Keratinocyte (primary cell): ENCODE results near the gene TRDN.

Source experiments
- EZH2 ChIP-seq: IDR thresholded peaks from one replicate; pipeline ENCODE4 v1.6.1; 2012; ENCODE audit warnings: inconsistent platforms, mild to moderate bottlenecking, low read length, moderate library complexity
- TF ChIP-seq, protein P1 (sequence below), 3 experiments: IDR thresholded peaks in 1 of 3; conservative IDR thresholded peaks in 1 of 3; optimal IDR thresholded peaks in 1 of 3; 2 replicates in 2 of 3; 3 replicates in 1 of 3; pipeline versions ENCODE3 to v1.5.1; 2011; ENCODE audit warnings: low read length in 3 of 3, mild to moderate bottlenecking in 3 of 3, moderate library complexity in 2 of 3, control low read depth in 1 of 3, inconsistent platforms in 1 of 3; ENCODE audit not compliant: insufficient read depth in 2 of 3; ENCODE audit errors: extremely low read depth in 1 of 3

DNA sequence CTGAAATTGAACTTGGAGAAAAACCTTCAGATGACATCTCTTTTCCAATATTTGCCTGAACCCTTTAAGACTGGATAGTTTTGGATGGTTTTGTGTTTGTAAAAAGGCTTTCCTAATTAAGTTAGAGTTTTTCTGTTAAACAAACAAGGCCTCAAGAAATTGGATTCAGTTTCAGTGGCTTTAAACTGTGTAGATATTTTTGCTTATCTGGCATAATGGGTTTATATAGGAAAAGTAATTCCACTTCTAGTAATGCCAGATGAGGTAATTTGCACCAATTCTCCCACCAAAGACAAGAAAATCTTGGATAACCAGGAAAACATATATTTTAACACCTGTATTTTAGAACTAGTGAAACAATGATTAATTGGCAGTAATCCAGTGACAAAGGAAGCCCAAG is 12.0 kb upstream of the TRDN start:
- no peak for TF ChIP-seq EZH2
- TF ChIP-seq, protein P1, sequence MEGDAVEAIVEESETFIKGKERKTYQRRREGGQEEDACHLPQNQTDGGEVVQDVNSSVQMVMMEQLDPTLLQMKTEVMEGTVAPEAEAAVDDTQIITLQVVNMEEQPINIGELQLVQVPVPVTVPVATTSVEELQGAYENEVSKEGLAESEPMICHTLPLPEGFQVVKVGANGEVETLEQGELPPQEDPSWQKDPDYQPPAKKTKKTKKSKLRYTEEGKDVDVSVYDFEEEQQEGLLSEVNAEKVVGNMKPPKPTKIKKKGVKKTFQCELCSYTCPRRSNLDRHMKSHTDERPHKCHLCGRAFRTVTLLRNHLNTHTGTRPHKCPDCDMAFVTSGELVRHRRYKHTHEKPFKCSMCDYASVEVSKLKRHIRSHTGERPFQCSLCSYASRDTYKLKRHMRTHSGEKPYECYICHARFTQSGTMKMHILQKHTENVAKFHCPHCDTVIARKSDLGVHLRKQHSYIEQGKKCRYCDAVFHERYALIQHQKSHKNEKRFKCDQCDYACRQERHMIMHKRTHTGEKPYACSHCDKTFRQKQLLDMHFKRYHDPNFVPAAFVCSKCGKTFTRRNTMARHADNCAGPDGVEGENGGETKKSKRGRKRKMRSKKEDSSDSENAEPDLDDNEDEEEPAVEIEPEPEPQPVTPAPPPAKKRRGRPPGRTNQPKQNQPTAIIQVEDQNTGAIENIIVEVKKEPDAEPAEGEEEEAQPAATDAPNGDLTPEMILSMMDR (optimal IDR thresholded peaks at IDR 0.05 in 1 of 3, IDR thresholded peaks at IDR 0.05 in 1 of 3, conservative IDR thresholded peaks at IDR 0.05 in 1 of 3; ENCODE audit: extremely low read depth in 1 of 3, insufficient read depth in 2 of 3, low read length in 3 of 3) = no peak
